Vagina (tissue), 2 donors: ENCODE results near the gene TTLL11. TPM values are rescaled to one million over a fixed set of nuclear protein-coding genes. Genes with fewer than 3 reads are reported as not detected.

Experiments used
- DNase-seq, 2 donors: peaks; one replicate each; pipeline ENCODE4 v3.0.0-alpha.2; 2017; ENCODE audit errors: extremely low spot score in 2 of 2
- H3K27ac ChIP-seq: fragments of 200-600 bp; sonication (generic); one replicate; pipeline ENCODE4 v1.5.1; 2019
- H3K27me3 ChIP-seq: fragments of 200-600 bp; sonication (generic); one replicate; pipeline ENCODE4 v1.5.1; 2019
- H3K36me3 ChIP-seq, 2 donors: fragments of 200-600 bp; sonication (generic); one replicate each; pipeline ENCODE4 v1.5.1; 2017 to 2019
- H3K4me1 ChIP-seq: fragments of 200-600 bp; sonication (generic); one replicate; pipeline ENCODE4 v1.5.1; 2019
- H3K4me3 ChIP-seq, 2 donors: fragments of 200-600 bp; sonication (generic); 1 replicate in 1 of 2; 2 replicates in 1 of 2; pipeline ENCODE4 v1.5.1; 2016 to 2019
- H3K9me3 ChIP-seq: fragments of 200-600 bp; sonication (generic); one replicate; pipeline ENCODE4 v1.5.1; 2019
- CTCF ChIP-seq, 3 experiments: fragments of 450-650 bp in 2 of 3; fragments of 200-600 bp in 1 of 3; sonication (generic) in 1 of 3; IDR thresholded peaks; one replicate each; pipeline ENCODE4 v1.5.1; 2017 to 2019; ENCODE audit warnings: antibody characterized with exemption in 3 of 3, mild to moderate bottlenecking in 2 of 3, moderate library complexity in 2 of 3
- POLR2A ChIP-seq, 2 donors: fragments of 450-650 bp; IDR thresholded peaks; one replicate each; pipeline ENCODE4 v1.6.1; 2017; ENCODE audit warnings: antibody characterized with exemption in 2 of 2, mild to moderate bottlenecking in 2 of 2, moderate library complexity in 2 of 2
- POLR2AphosphoS5 ChIP-seq, 2 donors: sonication (generic); formaldehyde crosslinking; IDR thresholded peaks; one replicate each; pipeline ENCODE4 v1.9.0; 2017; ENCODE audit warnings: antibody characterized with exemption in 2 of 2, mild to moderate bottlenecking in 2 of 2, low read depth in 1 of 2; ENCODE audit not compliant: insufficient read depth in 1 of 2
- intact Hi-C: fragments of 100-400 bp; cut with DNase I; formaldehyde crosslinking; loops from one replicate; pipeline ENCODE4 v1.15.1; 2023
- total RNA-seq: library from RNA; depleted of rRNA; stranded (reverse); fragments of >200 nt; gene quantifications from one replicate; pipeline ENCODE4 v1.2.3, GENCODE V29; 2016

TTLL11 gene
- total RNA-seq, 1 donor from 2014 or later = 11.0 TPM

- Histone ChIP-seq H3K4me3 (no peak overlapping the region), H3K4me1 (peaks cover 13% of the 10 kb centered on the region), H3K27ac (no peak overlapping the region), H3K9me3 (no peaks in the 10 kb centered on the region), H3K27me3 (peaks cover 4% of the 10 kb centered on the region), H3K36me3 (no peaks in the 10 kb centered on the region)
- intact Hi-C loops = no loop called here
- TF ChIP-seq POLR2A (IDR thresholded peaks at IDR 0.05) = no peak
- TF ChIP-seq POLR2AphosphoS5 (IDR thresholded peaks at IDR 0.05; ENCODE audit: insufficient read depth in 1 of 2, low read depth in 1 of 2) = no peak
- TF ChIP-seq CTCF (IDR thresholded peaks at IDR 0.05) = no peak
- no peak for DNase-seq
These were observed 28.8 kb upstream of the TTLL11 start for GRCh38 chr9:122121931-122122330.

GRCh38 chr9:122121391-122121790 is 28.3 kb upstream of the TTLL11 start:
- Histone ChIP-seq H3K27ac (no peak overlapping the region), H3K36me3 (no peaks in the 10 kb centered on the region), H3K4me1 (peaks cover 8% of the 10 kb centered on the region), H3K4me3 (no peak overlapping the region), H3K27me3 (peaks cover 4% of the 10 kb centered on the region), H3K9me3 (no peaks in the 10 kb centered on the region)
- TF ChIP-seq POLR2A (IDR thresholded peaks at IDR 0.05) = no peak
- TF ChIP-seq POLR2AphosphoS5 (IDR thresholded peaks at IDR 0.05; ENCODE audit: insufficient read depth in 1 of 2, low read depth in 1 of 2) = no peak
- TF ChIP-seq CTCF (IDR thresholded peaks at IDR 0.05) = no peak
- no peak for DNase-seq
- intact Hi-C loops = no loop called here

- no peaks in the 10 kb centered on the region for H3K4me1 ChIP-seq
- H3K36me3 ChIP-seq = no peaks in the 10 kb centered on the region
- peaks cover 1% of the 10 kb centered on the region for H3K27me3 ChIP-seq
- DNase-seq = no peak
- no peaks in the 10 kb centered on the region for H3K9me3 ChIP-seq
- H3K27ac ChIP-seq = no peak overlapping the region
- intact Hi-C loops = no loop called here
- no peak overlapping the region for H3K4me3 ChIP-seq
- no peak for TF ChIP-seq POLR2A (IDR thresholded peaks at IDR 0.05)
- TF ChIP-seq POLR2AphosphoS5 (IDR thresholded peaks at IDR 0.05; ENCODE audit: insufficient read depth in 1 of 2, low read depth in 1 of 2) = no peak
- TF ChIP-seq CTCF (IDR thresholded peaks at IDR 0.05) = no peak
These were observed 27.4 kb upstream of the TTLL11 start for GRCh38 chr9:122120316-122121071.

GRCh38 chr9:122119721-122120120 is 26.6 kb upstream of the TTLL11 start:
- TF ChIP-seq POLR2A (IDR thresholded peaks at IDR 0.05) (no peak), POLR2AphosphoS5 (IDR thresholded peaks at IDR 0.05; ENCODE audit: insufficient read depth in 1 of 2, low read depth in 1 of 2) (no peak), CTCF (IDR thresholded peaks at IDR 0.05) (no peak)
- Histone ChIP-seq H3K27me3 (no peaks in the 10 kb centered on the region), H3K36me3 (no peaks in the 10 kb centered on the region), H3K9me3 (no peaks in the 10 kb centered on the region), H3K27ac (no peak overlapping the region), H3K4me1 (no peaks in the 10 kb centered on the region), H3K4me3 (no peak overlapping the region)
- DNase-seq = no peak
- intact Hi-C loops = no loop called here

- H3K36me3 ChIP-seq = no peaks in the 10 kb centered on the region
- TF ChIP-seq POLR2AphosphoS5 (IDR thresholded peaks at IDR 0.05; ENCODE audit: insufficient read depth in 1 of 2, low read depth in 1 of 2) (no peak), CTCF (IDR thresholded peaks at IDR 0.05) (no peak)
- no peaks in the 10 kb centered on the region for H3K4me1 ChIP-seq
- H3K27ac ChIP-seq = no peak overlapping the region
- H3K9me3 ChIP-seq = no peaks in the 10 kb centered on the region
- H3K4me3 ChIP-seq = no peak overlapping the region
- no peaks in the 10 kb centered on the region for H3K27me3 ChIP-seq
- intact Hi-C loops = no loop called here
- no peak for DNase-seq
These were observed 26.0 kb upstream of the TTLL11 start for GRCh38 chr9:122119166-122119521.
